ENCODE results near the gene C16orf46.

- TF ChIP-seq TAF1 (conservative IDR thresholded peaks at IDR 0.05) (peak; percentile 44), CTCF (IDR thresholded peaks at IDR 0.05; ENCODE audit: low read depth, low read length, missing input control) (no peak), GABPA (IDR thresholded peaks at IDR 0.05 in 1 of 2, conservative IDR thresholded peaks at IDR 0.05 in 1 of 2) (peak; percentile 82 to 92), YY1 (IDR thresholded peaks at IDR 0.05) (peak; percentile 74), RAD21 (IDR thresholded peaks at IDR 0.05) (peak in 1 of 2 donors; percentile 20), ZBTB33 (IDR thresholded peaks at IDR 0.05) (no peak), ATF3 (IDR thresholded peaks at IDR 0.05) (no peak), RXRA (IDR thresholded peaks at IDR 0.05) (no peak), FOXA2 (IDR thresholded peaks at IDR 0.05) (no peak), JUND (IDR thresholded peaks at IDR 0.05) (no peak), EGR1 (IDR thresholded peaks at IDR 0.05; ENCODE audit: low read depth in 2 of 2) (no peak), NR2F2 (IDR thresholded peaks at IDR 0.05) (no peak), SP1 (IDR thresholded peaks at IDR 0.05) (peak; percentile 42)
- TF ChIP-seq, protein P1, sequence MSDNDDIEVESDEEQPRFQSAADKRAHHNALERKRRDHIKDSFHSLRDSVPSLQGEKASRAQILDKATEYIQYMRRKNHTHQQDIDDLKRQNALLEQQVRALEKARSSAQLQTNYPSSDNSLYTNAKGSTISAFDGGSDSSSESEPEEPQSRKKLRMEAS (IDR thresholded peaks at IDR 0.05), result no peak
Observed at GRCh38 chr16:81077076-81077940, at the start of gene C16orf46.

All from liver (tissue), 3 donors.